Myocyte (in vitro differentiated cells): ENCODE measurements around the gene CNTNAP2. TPM values are rescaled to one million over a fixed set of nuclear protein-coding genes. Genes with fewer than 3 reads are reported as not detected.
"Not testable (repeated sequence)": the region's sequence is repeated elsewhere in the genome, so short reads cannot be mapped to it uniquely, and the experiment has no call there.

ENCODE experiments used
- DNase-seq: peaks from one replicate; pipeline ENCODE4 v3.0.0-alpha.2; 2012; ENCODE audit warnings: low read depth
- total RNA-seq: library from RNA; depleted of rRNA; stranded (reverse); fragments of >200 nt; gene quantifications from 2 replicates; pipeline ENCODE4 v1.2.3, GENCODE V29; 2014

The CNTNAP2 gene
- total RNA-seq, 1 donor from 2014 or later, result not detected

DNA sequence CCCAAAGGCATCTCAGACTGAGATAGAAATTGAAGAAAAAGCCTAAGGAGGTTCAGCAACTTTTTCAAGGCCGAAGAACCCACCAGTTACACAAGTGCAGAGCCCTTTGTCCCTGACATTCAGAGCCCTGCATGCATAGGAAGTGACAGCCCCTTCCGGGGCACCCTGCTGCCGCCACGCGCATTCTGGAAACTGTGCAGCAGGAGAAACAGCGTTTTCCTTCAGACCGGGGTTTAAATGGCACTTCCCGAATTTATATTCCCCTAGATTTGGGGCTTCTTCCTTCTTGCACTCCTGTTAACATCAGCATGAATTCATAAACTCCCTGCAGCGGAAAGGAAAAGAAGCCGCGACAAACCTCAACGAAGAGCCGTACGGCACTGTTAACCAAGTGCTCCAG lies 2283.5 kb downstream of the CNTNAP2 start:
- no peak for DNase-seq

DNA sequence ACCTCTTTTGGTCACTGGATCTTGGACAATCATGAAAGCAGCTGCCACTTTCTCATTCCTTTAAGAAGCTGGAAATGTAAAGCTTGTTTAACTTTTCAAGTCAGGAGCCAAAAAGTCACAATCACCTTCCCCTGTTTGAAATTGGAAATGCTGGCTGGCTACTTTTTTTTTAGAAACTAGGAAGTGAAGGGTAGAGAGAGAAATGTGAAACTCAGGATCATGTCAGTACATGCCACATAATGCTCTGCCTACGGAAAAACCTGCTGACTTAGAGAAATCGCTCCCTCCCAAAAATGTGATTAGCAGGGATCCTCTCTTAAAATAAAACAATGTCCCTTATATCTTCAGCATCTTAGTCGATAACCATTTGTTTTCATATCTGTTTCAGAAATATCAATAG lies 2285.6 kb downstream of the CNTNAP2 start:
- DNase-seq, result peak; percentile 22

DNA sequence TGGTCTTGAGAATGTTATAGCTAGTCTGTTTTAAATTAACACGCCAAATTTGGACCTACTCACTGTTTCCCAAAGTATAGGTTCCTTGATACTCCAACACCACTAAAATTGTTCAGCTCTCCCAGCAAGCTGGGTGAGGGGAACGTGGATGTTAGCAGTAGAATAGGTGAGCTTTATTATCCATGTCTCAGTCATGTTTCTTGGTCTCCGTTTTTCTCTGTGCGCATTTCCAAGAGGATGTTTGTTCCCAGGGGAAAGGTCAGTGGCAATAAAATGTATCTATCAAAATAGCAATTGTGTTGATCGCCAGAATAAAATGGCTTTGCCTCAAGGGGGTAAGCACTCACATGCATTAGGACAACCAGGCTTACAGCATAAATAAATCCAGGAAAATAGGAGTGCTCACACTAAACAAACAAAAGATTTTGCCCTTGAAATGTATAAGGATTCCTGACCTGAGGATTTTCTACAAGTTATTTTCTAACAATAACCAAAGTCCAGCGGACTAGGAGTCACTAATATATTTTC lies 2286.9 kb downstream of the CNTNAP2 start:
- no peak for DNase-seq

DNA sequence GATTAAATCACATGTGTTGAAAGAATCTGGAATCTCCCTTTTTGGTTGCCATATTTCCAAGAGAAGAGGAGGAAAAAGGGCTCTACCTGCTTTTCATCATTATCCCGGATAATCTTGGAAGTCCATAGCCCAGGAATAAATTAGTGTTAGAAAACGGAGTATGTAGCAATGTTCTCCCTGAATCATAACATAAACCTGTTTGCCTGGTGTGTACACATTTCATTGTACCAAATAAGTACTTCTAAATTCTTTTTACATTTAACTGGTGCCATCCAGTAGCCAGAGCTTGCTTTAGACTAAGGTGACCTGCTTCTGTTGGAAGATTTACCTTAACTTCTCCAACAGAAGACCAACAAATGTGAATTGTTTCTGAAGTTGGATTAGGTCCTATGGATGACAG lies 2291.7 kb downstream of the CNTNAP2 start:
- no peak for DNase-seq

DNA sequence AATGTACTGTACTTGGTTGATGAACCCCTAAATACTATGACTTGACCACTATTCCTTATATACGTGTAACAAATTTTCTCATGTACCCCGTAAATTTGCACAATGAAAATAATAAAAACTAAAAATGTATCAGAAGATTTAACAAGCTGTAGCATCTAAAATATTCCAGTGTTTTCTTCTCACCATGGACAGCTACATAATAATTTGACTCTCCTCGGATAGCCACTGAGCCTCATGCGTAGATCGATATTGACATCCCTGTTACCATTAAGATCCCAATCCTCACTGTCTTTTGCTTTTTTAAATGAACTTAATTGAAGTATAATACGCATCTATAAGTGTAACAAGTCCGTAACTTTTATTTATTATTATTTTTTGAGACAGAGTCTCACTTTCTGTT lies 2294.3 kb downstream of the CNTNAP2 start:
- DNase-seq, result no peak

DNA sequence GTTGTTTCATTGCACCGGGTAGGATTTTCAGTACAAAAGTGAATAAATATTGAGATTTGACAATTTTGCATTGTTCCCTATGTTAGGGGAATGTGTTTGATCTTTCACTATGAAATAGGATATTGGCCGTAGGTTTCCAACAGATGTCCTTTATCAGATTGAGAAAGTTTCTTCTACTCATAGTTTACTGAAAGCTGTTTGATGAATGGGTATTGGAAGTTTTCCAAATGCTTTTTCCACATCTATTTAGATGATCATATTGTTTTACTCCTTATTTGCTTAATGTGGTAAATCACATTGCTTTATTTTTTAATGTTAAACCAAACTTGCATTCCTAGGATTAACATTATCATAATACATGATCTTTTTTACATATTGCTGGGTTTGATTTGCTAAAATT lies 2296.1 kb downstream of the CNTNAP2 start:
- DNase-seq, result no peak

DNA sequence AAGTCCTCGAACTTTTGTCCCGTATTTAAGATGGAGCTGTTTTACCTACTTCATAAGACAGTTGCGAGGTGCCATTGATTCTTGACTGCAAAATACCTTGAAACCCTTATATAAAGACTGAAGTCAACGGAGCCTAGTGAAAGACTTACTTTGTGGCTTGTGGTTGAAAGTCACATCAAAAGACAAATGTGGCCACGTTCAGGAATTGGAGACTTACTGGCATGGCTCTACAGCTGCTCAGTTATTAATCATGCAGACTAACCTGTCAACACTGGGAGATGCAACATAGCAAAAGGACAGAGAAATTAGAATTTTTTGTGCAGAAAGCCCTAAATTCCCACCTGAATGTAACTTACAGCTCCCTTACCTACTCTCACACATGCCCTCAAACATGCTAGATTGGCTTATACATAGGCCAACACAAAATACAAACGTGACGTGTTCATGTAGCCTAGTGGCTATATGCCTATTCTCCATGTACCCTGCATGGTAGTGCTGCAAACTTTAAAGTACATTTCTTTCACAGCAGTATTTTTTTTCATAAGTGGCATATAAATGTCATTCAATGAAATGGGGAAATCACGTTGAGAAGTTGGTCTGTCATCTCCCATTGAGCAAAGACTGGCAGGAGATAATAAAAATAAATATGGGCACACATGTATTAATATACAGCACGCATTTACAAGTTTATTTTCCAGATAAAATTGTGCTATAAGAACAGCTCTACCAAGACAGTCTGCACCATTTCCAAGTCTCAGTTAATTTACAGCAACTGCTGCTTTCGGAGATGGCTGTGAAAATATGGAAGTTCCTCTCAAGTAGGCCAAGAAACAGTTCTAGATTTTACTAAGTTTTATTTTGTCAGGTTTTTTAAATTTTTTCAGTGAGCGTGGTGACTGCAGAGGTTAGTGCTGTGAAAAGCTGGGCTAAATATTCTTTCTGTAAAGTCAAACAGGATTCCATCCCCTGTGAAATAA lies 2303.5 kb downstream of the CNTNAP2 start:
- DNase-seq, result peak; percentile 62

DNA sequence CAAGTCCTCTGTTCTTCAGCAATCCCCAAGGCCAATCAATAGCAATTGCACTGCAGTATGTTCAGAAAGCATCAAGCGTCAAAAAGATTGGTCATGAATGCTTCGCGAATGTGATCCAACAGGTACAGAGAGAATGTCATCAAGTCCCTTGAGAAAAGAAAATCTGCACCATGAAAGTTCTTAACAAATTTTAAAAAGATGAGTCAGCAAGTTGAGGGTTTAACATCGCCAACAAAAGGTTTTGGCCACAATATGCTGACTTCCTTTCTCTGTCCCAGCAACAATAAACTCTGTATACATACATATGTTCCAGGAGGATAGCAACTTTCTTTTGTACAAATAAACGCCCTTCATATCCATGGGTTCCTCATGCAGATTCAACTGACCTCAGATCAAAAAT lies 2305.4 kb downstream of the CNTNAP2 start:
- no peak for DNase-seq

DNA sequence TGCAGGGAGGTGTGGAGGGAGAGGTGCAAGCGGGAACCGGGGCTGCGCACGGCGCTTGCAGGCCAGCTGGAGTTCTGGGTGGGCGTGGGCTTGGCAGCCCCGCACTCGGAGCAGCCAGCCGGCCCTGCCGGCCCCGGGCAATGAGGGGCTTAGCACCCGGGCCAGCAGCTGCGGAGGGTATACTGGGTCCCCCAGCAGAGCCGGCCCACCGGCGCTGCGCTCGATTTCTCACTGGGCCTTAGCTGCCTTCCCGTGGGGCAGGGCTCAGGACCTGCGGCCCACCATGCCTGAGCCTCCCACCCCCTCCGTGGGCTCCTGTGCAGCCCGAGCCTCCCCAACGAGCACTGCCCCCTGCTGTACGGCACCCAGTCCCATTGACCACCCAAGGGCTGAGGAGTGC lies 2309.8 kb downstream of the CNTNAP2 start:
- not testable (repeated sequence) for DNase-seq

DNA sequence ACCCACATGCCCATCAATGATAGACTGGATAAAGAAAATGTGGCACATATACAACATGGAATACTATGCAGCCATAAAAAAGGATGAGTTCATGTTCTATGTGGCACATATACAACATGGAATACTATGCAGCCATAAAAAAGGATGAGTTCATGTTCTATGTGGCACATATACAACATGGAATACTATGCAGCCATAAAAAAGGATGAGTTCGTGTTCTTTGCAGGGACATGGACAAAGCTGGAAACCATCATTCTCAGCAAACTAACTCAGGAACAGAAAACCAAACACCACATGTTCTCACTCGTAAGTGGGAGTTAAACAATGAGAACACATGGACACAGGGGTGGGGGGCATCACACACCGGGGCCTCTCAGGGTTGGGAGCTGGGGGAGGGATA lies 2314.1 kb downstream of the CNTNAP2 start:
- DNase-seq, result not testable (repeated sequence)

DNA sequence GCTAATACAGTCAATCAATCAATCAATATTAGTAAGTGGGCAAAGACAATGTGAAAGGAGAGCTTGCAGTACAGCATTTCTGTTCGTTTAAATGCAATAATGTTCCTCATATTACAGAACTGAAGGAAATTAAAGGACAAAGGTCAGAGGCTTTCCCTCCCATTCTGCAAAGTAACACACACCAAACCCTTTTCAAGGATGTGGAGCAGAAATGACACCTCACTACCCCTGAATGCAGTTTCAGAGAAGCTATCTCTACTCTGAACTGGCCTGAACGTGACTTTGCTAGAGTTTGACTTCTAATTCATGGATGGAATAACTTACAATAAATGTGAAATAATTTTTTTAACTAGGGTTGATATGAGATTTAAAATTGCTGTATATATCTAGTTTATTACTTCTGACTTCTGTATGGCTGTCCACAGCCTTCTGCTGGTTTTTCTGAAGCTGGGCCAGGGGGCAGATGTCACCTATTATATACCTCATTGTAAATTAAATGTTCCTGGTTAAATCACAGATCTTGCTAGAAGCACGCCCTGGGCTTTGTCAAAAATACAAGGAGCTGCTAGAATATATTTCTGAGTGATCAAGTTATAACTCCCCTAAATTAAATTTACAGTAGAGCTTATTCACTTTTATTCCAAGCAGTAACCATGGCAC lies 2317.1 kb downstream of the CNTNAP2 start:
- no peak for DNase-seq

DNA sequence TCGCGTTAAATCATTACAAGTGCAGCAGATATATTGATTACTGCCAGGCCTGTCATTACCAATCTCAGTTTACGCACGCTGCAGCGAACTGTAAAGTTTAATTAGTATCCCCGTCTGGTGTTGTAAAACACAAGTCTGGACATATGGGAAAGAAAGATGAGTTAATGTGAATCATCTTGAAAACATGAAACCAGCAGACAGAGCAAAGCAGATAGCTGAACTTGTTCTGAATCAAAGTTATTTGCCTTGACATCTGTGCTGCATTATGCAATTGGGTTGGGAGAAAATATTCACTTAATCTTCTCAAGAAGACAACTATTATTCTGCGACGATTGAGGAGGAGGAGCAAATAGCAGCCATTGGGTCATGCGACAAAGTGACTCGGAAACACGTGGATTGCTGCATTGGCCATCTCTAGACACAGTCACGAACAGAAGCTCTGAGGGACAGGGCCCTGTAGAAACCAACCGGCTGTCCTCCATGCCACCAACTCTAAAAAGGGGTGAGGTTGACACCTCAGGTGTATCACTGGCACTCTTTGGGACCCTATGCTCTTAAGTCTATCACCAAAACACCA lies 2317.7 kb downstream of the CNTNAP2 start:
- DNase-seq, result no peak

DNA sequence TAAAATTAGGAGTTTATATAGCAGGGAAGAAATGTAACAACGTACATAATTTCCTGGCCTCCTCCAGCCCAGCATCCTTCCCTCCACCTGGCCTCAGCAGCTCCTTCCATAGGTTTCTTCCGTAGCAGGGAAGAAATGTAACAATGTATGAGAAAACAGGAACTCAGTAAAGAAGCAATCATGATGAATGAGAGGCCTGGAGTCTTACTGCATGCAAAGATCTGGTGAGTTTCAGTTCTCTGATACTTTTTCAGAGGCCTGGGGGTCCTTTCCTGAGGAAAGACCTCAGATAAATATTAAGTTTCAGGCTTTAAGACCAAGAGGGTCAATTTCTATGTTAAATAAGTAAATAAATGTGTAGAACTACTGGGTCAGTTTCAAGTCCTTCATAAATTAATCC lies 2318.3 kb downstream of the CNTNAP2 start:
- no peak for DNase-seq

DNA sequence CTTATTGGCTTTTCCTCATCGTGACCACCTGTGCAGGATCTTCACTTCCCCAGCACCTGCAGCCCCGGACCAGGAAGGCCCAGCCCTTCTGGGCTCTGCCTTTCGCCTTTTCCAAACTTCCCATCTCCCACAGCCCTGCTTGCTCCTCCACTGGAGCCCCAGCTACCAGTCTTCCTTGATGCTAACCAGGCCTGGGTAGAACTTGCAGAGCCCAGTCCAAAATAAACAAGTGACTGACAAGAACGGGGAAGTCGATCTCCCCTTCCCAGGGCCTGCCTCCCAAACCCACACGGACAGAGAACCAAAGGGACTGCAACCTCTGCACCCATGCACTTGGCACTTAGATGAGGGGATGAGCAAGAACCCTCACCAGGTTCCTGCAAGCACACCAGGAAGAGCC lies 2319.1 kb downstream of the CNTNAP2 start:
- no peak for DNase-seq

DNA sequence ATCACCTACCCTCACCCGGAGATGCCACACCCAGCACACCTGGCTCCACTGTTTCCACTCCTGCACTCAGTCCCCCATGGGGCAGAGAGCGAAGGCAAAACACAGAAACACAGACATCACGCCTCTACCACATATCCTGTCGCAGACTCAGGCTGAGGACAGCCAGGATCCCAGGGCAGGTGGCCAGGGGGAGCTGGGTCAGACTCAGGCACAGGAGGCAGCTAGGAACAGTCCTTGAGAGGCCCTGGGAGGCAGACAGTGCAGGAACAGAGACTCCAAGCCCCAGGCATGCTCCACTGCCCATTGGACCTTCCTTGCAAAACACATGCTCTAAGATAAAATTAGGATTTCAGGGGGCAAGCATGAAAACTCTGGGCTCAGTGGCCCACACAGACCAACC lies 2319.5 kb downstream of the CNTNAP2 start:
- DNase-seq, result no peak

DNA sequence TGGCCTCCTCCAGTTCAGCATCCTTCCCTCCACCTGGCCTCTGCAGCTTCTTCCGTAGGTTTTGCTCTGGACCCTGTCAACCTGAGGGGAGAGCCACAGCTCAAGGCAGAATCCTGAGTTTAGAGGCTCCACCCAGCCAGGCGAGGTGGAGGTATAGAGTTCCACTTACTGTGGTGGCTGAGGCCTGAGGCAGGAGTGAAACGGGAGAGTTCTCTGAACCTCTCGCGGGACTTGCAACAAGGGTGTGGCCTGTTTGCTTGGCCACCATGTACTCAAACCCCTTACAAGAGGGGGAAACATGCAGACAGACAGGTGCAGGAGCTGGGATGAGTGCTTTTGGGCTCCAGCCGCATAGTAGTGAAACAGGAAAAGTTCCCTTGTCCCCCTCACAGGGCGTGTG lies 2320.0 kb downstream of the CNTNAP2 start:
- no peak for DNase-seq

DNA sequence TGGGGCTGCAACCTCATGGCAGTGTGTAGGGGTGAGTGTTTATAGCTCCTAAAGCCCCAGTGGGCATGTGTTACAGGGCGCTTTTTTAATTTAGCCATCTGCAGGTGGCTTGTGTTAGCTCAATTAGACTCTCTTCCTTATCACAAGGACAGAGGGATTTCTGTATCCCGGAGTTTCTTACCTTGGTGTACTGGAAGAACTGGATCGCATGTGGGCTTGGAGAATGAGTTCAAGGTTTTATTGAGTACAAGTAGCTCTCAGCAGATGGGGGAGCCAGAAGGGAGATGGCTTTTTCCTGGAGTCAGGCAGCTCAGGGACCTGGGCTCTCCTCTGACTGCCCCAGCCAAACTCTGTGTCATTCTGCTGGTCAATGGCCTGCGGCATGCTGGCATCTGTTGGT lies 2320.4 kb downstream of the CNTNAP2 start:
- DNase-seq, result no peak

DNA sequence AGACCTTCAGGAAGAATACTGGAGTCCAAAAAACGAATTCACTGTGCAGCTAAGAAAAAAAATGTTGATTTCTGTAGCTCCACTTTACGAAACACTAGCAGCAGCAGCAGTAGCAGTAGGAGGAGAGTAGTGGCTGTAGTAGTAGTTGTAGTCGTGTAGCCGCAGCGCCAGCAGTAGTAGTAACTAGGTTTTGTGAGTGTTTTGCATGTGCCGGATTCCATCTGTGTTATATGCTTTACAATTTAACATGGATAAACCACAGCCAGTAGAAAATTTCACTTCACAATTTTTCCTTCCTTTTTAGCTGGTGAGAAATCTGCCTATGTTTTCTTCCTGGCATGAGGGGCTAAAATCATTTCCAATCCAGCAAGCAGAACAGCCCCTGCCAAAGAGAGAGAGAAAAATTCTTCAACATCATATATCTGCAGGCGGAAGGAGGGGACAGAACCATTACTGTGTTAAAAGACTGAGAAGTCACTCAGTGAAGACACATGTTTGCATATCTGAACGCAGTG lies 2325.6 kb downstream of the CNTNAP2 start:
- DNase-seq, result no peak

DNA sequence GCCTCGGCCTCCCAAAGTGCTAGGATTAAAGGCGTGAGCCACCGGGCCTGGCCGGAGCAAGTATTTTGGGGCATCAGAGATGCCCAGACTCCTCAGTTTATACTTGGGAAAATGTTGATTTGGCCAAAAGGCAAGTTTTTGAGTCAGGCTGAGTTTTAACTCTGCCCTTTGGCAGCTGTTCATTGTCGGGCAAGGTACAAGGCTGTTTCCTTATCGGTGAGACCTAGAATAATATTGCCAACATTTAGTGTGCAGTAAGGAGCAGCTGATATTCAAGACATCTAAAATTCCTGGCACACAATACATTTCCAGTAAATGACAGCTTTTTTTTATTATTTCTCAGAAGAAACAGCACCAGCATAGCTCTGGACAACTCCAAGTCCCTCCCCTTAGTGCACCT lies 2326.3 kb downstream of the CNTNAP2 start:
- DNase-seq, result no peak

DNA sequence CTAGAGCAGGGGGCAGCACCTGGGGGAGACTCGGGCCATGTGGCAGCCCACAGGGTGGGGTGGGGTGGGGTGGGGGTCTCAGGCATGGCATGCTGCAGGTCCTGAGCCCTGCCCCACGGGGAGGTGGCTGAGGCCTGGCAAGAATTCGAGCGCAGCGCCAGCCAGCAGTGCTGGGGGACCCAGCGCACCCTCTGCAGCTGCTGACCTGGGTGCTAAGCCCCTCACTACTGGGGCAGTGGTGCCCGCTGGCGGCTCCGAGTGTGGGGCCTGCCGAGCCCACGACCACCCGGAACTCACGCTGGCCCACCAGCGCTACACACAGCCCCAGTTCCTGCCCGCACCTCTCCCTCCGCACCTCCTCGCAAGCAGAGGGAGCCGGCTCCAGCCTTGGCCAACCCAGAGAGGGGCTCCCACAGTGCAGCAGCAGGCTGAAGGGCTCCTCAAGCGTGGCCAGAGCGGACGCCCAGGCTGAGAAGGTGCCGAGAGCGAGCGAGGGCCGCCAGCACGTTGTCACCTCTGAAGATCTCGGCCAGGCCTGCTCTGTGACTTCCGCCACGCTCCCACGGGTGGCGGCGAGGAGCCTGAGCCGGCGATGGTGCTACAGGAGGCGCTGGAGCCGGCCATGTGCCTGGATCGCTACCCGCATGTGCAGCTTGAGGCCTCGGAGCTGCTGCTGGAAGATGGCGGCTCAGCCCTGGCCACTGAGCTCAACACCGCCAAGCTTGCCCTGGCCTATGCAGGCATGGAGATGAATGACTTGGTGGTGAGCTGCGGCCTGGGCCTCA lies 2328.9 kb downstream of the CNTNAP2 start:
- no peak for DNase-seq
